LNCAP (cell line): ENCODE results near the gene MAST4.

Experiments
- TF ChIP-seq, protein P1 (sequence below): fragments of 450-650 bp; IDR thresholded peaks from 2 replicates; pipeline ENCODE4 v1.5.1; 2017; ENCODE audit warnings: mild to moderate bottlenecking

Gene MAST4

DNA sequence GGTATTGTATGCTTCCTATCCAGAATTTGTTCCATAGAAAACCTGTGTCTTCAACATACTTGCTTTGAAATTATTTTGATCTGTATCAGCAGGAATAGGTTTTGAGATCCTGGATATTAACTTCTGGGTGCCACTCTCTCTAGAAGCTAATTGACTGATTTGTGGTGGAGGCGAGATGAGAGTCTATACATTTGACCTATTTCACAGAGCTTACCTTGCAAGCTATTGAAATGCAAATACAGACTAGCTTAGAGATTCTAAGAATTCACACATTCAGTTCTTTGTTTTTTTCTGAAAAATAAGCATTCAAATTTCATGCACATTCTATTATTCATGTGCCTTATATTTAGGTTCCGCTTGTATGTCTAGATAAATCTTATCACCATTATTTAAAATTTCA lies 246.3 kb downstream of the MAST4 start:
- TF ChIP-seq, protein P1, sequence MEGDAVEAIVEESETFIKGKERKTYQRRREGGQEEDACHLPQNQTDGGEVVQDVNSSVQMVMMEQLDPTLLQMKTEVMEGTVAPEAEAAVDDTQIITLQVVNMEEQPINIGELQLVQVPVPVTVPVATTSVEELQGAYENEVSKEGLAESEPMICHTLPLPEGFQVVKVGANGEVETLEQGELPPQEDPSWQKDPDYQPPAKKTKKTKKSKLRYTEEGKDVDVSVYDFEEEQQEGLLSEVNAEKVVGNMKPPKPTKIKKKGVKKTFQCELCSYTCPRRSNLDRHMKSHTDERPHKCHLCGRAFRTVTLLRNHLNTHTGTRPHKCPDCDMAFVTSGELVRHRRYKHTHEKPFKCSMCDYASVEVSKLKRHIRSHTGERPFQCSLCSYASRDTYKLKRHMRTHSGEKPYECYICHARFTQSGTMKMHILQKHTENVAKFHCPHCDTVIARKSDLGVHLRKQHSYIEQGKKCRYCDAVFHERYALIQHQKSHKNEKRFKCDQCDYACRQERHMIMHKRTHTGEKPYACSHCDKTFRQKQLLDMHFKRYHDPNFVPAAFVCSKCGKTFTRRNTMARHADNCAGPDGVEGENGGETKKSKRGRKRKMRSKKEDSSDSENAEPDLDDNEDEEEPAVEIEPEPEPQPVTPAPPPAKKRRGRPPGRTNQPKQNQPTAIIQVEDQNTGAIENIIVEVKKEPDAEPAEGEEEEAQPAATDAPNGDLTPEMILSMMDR: no peak

DNA sequence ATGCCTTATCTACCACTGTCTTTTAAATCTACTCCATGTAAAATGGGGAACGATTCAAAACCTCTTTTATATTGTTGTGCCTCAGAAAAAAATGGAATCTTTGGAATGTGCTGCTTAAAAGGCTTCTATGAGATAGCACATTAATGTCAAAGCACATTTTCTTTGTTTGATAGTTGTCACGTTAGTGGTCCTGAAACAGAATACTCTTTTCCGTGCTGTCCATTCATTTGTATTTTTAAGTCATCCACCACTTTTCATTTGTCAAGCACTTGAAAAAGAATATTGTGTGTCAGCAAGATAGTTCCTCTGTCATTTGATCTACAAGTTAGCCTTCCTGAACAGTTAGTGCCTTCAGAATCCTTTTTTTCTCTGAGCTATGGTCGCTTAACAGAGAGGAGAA lies 246.9 kb downstream of the MAST4 start:
- TF ChIP-seq, protein P1: no peak

DNA sequence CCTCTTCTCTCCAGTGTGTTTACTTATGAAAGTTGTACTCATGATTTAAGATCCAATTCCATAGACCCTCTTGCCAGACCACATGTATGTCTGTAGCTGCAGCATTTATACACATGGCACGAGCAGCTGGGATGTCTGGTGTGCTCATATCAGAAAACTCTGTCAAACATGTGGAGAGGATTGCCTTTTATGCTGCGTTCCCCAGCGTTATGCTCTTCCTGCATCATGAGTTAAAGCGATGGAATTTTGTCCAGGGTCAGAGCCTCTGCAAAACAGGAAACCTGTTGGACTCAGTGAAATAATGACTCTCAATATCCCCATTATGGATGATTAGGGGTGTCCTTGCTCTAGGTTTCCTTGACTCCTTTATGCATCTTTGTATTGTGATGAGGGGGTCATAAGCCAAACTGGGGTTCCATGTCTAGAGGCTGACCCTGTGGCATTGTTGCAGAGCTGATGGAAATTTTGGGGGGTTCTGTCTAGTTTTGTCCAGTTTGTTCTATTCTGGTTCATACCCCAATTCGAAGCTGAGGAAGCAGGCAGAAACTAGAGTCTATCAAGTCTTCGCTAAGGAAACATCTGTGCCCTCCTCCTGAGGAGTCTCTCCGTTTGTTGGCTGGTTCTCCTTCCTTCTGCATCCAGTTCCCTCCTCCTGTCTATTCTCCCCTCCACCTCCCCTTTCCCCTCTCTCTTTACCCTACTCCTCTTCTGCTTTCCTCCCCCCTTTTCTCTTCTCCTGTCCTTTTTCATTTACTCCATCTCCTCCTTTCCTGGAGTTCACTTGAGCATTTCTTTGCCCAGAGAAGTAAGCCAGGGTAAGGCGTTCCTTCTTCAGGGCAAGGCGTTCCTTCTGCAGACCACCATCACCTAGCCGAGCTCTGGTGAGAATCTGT lies 252.8 kb downstream of the MAST4 start:
- TF ChIP-seq, protein P1: no peak

DNA sequence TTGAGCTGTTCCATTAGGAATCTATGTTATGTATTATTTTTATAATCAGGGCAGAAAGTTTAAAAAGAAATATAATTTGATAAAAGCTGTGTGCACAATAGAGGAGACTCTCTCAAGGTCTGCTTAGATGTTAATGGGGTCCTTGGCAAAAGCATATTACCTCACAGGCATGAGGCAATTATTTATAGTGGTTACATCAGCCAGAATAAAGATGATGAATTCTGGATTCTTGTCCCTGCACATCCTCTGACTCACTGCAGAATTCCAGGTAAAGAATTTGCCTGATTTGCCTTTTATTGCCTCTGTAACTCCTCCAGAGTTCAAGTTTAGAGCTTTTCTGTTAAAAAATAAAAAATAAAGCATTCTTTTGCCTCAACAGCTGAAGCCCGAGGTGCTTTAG lies 253.6 kb downstream of the MAST4 start:
- TF ChIP-seq, protein P1: no peak

DNA sequence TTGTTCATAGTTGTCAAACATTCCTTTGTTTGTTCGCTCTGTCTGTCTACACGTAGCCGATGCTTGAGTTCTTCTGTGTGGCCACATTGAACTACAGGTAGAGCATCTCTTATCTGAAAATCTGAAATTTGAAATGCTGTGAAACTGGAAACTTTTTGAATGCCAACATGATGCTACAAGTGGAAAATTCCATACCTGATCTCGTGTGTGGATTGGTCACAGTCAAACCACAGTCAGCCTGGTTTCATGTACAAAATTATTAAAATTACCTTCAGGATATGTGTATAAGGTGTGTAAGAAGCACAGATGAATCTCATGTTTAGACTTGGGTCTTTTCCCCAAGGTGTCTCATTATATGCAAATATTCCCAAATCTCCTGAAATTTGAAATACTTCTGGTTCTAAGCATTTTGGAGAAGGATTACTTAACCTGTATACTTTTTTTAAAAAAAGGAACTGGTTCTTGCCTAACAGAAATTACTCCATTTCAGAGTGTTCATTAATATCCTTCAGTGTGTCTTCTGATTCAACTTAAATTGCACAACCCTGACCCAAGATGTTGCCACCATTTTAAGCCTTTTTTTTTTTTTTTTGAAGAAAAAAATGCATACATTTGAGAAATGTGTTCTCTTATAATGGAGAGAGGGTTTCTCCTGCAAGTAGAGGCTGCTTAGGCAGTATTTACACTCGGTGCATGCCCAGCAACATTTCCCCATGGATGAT lies 254.3 kb downstream of the MAST4 start:
- TF ChIP-seq, protein P1: no peak

DNA sequence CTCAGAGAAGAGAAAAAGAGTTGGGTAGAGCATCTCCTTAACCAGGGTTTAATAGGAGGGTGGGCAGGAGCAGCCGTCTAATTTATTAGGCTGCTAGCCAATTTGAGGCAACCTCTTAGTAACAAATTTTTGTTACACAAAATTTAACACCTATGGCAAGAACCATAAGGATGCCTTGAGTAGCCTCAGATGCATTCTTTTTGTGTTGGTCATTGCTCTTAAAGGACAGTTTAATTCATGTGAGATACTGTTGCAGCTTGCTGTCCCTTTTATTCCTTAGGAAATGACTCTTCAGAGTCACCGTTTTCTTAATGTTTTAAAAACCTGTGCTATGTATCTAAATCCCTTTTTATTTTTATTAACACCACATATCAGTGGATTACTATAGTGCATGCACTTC lies 255.1 kb downstream of the MAST4 start:
- TF ChIP-seq, protein P1: no peak

DNA sequence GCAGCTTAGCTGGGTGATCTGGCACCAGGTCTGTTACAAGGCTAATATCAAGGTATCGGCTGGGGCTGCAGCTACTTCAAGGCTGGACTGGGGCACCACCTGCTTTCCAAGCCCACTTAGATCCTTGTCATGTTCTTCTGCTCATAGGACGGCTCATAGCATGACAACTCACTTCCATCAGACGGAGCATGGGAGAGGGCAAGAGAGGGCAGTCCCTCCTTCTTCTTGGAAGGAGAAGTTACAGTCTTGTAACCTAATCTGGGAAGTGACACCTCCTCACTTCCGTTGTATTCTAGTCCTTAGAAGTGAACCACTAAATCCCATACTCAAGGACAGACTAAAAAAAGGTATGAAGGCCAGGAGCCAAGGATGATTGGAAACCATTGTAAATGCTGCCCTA lies 258.2 kb downstream of the MAST4 start:
- TF ChIP-seq, protein P1: no peak
